ENCODE data around the gene KCNK4.
"Not testable (repeated sequence)": the region's sequence is repeated elsewhere in the genome, so short reads cannot be mapped to it uniquely, and the experiment has no call there.

The KCNK4 gene

DNA sequence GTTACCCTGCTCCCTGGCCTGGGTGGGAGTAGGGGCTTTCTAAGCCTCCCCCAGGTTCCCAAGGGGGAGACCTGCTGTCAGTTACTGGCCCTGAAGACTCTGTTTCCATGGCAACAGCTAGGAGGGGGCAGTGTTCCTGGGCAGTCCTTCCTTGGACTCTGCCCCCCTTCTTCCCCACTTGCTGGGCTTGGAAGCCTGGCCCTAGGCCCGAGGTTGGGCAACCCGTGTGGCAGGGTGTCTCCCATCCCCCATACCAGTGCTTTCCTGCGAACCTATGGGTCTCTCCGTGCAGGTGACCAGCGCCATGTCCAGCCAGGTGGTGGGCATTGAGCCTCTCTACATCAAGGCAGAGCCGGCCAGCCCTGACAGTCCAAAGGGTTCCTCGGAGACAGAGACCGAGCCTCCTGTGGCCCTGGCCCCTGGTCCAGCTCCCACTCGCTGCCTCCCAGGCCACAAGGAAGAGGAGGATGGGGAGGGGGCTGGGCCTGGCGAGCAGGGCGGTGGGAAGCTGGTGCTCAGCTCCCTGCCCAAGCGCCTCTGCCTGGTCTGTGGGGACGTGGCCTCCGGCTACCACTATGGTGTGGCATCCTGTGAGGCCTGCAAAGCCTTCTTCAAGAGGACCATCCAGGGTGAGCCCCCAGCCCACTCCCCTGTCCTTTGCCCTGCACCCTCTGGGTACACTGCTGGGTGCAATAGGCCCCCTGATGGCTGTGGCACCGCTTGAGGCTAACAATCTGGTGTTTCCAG is 15.9 kb downstream of the KCNK4 start:
- no peak for DNase-seq (ENCODE audit: low read depth)

DNA sequence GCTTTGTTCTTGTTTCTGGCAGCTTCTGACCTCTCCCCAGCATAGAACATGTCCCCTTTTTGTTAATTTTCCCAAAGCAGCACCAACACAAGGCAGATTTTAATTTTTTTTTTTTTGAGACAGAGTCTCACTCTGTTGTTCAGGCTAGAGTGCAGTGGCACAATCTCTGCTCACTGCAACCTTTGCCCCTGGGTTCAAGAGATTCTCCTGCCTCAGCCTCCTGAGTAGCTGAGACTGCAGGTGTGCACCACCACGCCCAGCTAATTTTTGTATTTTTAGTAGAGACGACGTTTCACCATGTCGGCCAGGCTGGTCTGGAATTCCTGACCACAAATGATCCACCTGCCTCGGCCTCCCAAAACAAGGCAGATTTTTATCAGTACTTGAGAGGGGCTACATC is 16.7 kb downstream of the KCNK4 start:
- not testable (repeated sequence) for DNase-seq (ENCODE audit: low read depth)

DNA sequence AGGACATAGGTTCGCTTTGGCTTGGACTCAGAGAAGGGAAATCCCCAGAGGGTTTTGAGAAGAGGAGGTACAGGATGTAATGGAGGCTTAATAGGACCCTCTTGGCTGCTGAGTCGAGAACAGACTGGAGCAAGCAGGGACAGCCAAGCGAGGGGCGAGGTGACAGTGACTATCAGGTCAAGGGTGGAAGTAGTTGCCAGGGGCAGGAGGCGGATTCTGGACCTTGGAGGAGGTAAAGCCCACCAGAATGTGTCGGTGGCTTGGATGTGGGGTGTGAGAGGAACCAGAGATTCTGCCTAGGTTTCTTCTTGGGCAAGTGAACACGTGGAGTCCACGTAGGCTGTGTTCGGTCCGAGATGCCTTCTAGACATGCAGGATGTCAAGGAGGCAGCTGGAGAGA is 21.8 kb downstream of the KCNK4 start:
- no peak for DNase-seq (ENCODE audit: low read depth)

DNA sequence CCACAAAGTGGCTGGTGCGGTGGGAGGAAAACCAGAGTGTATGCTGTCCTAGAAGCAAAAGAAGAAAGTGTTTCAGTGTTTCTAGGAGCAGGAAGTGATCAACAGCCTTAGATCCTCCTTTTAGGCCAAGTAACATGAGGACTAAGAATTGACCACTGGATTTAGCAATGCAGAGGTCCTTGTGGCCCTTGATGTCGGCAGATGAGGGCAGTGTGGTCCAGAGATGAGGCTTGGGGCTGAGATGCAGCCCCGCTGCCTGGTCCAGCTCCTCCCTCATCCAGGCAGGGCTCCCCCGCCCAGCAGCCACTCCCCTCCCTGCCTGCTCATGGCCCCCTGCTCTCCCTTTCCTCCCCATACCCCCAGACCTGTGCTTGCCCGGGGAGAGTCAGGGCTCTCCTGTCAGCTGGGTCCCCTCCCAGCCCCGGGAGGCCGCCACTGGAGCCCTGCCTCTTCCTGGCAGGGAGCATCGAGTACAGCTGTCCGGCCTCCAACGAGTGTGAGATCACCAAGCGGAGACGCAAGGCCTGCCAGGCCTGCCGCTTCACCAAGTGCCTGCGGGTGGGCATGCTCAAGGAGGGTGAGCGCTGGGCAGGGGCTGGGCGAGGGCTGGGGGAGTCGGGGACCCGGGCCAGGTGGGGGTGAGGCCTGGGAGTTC is 22.5 kb downstream of the KCNK4 start:
- no peak for DNase-seq (ENCODE audit: low read depth)

DNA sequence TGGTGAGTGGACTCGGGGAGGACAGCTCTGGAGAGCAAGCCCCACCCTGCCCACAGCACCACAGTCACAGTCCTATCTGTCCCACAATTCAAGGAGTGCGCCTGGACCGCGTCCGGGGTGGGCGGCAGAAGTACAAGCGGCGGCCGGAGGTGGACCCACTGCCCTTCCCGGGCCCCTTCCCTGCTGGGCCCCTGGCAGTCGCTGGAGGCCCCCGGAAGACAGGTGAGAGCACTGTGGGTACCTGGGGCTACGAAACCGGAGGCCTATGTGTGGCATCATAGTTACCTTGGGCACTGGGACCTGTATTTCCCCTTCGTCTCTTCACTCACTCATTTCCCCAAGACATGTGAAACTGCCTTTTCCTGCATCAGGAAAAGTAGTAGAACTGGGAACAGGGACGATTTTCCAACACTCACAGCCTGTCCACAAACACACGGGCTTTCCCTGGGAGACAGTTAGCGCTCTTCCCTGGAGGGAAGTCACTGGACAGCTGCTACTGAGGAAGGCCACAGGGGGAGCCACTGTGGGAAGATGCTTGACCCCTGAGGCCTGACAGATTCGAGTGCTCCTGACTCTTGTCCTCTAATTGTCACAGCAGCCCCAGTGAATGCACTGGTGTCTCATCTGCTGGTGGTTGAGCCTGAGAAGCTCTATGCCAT is 23.2 kb downstream of the KCNK4 start:
- no peak for DNase-seq (ENCODE audit: low read depth)

DNA sequence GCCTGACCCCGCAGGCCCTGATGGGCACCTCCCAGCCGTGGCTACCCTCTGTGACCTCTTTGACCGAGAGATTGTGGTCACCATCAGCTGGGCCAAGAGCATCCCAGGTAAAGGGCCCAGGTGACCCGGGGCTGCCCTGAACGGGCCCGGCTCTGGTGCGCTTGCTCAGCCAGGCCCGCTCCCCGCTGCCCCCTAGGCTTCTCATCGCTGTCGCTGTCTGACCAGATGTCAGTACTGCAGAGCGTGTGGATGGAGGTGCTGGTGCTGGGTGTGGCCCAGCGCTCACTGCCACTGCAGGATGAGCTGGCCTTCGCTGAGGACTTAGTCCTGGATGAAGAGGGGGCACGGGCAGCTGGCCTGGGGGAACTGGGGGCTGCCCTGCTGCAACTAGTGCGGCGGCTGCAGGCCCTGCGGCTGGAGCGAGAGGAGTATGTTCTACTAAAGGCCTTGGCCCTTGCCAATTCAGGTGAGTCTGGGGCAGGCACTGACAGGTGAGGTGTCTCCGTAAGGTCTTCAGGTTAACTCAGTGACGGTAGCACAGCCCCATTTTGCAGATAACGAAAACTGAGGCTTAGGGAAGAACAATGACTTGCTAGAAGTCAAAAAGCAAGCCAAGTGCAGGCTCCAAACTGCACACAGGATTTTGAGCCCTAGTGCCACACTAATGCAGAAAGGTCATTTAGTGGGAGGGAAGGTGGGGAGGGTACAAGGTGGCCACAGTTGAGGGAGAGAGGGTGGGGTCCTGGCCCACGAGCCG is 23.9 kb downstream of the KCNK4 start:
- DNase-seq (ENCODE audit: low read depth), result no peak

DNA sequence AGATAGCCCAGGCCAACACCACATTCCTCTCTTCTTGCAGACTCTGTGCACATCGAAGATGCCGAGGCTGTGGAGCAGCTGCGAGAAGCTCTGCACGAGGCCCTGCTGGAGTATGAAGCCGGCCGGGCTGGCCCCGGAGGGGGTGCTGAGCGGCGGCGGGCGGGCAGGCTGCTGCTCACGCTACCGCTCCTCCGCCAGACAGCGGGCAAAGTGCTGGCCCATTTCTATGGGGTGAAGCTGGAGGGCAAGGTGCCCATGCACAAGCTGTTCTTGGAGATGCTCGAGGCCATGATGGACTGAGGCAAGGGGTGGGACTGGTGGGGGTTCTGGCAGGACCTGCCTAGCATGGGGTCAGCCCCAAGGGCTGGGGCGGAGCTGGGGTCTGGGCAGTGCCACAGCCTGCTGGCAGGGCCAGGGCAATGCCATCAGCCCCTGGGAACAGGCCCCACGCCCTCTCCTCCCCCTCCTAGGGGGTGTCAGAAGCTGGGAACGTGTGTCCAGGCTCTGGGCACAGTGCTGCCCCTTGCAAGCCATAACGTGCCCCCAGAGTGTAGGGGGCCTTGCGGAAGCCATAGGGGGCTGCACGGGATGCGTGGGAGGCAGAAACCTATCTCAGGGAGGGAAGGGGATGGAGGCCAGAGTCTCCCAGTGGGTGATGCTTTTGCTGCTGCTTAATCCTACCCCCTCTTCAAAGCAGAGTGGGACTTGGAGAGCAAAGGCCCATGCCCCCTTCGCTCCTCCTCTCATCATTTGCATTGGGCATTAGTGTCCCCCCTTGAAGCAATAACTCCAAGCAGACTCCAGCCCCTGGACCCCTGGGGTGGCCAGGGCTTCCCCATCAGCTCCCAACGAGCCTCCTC is 24.8 kb downstream of the KCNK4 start:
- DNase-seq (ENCODE audit: low read depth), result not testable (repeated sequence)

DNA sequence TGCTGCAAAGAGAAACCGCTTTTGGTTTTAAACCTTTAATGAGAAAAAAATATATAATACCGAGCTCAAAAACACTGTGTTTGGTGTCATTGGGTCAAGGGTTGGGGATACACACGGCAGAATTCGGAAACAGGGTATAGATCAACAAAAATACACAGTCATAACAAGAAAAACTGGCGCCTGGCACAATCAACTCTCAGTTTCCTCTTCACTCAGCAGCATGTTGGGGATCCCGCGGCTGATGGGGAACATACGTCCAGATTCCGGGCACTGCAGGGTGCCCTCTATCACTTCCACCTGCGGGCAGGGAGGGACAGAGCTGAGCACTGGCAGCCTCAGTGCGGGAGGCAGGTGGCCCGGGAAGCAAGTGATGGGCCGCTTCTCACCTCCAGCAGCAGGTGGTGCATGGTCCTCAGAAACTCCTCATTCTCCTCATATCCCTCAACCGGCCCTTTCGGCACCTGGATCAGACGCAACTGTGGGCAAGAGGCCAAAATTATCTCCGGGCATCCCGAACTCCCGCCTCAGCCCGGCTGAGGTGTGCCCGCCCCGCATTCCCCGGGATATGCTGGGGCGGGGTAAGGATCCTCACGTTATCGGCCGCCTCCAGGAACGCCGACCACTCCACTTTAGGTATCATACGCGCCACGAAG is 25.7 kb downstream of the KCNK4 start:
- DNase-seq (ENCODE audit: low read depth), result no peak

DNA sequence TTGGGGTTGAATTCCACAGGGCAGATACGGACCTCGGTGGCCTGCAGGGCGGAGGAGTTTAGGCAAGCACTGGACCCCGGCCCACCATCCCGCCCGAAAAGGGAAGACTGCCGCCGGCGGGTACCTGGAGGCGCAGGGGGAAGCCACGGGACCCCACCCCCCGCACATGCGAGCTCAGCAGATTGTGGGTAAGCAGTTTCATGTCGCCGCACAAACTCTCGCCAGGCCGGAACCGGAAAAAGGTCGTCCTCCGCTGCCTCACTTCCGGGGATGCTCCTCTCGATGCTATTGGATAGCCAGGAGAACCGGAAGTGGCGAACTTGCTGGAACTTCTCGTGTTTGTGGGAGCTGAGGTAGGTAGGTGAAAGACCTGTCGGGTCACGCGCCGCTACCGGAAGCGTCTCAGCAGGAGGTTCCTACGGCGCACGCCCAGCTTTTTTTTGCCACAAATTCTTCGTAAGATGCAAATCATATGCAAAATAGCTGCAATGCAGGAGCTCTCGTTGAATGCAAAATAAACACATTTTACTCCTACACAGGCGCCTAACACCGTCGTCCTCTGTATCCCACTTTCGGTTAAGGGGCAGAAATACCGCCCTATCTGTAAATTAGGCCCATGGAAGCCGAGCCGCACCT is 26.3 kb downstream of the KCNK4 start, which contains the start of gene TRMT112:
Gene TRMT112 (minus strand): TSS at position 235 of the 636 bp plus-strand sequence. CDS start 33 bp downstream, at position 202.
- DNase-seq (ENCODE audit: low read depth), result peak; percentile 97

DNA sequence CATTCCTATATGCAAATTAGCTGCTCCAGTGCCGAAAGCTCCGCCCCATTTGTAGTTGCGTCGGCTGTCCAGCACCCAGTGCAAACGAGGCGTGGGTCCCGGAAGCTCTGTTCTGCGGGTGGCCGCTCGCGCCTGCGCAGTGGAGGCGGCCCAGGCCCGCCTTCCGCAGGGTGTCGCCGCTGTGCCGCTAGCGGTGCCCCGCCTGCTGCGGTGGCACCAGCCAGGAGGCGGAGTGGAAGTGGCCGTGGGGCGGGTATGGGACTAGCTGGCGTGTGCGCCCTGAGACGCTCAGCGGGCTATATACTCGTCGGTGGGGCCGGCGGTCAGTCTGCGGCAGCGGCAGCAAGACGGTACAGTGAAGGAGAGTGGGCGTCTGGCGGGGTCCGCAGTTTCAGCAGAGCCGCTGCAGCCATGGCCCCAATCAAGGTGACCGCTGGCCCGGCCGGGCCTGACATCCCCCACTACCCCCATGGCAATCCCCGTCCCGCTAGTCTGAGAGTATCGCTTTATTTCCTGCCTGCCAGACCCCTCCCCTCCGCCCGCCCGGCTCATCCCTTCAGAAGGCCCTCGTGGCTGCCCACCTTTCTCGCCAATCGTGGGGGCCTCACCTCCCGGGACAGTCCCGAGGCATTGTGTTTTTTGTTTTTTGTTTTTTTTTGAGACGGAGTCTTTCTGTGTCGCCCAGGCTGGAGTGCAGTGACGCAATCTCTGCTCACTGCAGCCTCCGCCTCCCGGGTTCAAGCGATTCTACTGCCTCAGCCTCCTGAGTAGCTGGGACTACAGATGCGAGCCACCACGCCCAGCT is 27.1 kb downstream of the KCNK4 start, which contains the start of gene PRDX5:
Gene PRDX5 (plus strand): TSS at position 161 of the 805 bp plus-strand sequence. CDS start 95 bp downstream, at position 256.
- peak; percentile 94 for DNase-seq (ENCODE audit: low read depth)

DNA sequence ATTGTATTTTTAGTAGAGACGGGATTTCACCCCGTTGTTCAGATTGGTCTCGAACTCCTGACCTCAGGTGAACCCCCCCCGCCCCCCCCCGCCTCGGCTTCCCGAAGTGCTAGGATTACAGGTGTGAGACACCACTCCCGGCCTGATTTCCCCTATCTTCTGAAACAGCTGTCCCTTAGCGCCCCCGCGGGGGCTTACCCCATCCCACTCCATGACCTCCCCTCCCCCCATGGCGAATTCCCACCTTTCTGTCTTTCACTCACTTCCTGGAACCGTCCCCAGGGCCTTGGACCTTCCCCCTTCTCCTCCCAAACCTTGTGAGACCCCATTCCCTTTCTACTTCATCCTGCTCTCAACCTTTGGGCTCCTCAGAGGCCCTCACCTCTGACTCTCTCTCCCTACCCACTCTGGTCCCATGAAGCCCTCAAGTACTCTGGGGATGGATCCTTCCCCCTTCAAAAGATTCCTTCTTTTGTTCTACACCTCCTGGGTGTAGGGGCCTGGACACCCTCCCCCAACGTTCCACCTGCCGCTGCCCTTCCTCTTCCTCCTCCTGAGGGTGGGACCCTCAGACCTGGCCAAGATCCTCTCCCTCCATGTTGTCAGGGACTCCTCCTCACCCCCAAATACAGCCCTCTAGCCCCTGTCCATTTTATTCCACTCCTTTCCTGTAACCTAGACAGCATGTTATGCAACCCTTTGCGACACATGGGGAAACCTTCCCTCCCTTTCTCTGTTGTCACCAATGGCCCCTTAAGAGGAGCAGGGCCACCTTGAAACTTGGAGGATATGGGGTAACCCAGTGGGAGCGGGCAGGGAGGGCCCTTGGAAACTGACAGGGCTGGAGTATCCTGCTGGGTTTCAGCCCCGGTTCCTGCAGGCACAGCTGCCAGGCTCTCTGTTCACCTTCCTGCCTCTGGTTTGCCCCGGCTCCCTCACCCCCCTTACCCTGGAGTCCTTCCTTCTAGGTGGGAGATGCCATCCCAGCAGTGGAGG is 28.0 kb downstream of the KCNK4 start:
- no peak for DNase-seq (ENCODE audit: low read depth)

DNA sequence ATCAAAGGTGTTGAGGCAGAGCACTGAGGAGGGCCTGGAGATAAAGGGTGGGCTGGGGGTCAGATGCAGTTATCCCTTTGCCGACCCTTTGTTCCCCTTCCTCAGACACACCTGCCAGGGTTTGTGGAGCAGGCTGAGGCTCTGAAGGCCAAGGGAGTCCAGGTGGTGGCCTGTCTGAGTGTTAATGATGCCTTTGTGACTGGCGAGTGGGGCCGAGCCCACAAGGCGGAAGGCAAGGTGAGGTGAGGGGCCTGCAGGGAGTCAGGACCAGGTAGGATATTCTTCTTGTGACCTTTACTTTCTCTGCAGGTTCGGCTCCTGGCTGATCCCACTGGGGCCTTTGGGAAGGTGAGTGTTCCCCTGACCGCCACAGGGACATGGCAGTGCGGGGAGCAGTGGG is 29.5 kb downstream of the KCNK4 start:
- DNase-seq (ENCODE audit: low read depth), result no peak

DNA sequence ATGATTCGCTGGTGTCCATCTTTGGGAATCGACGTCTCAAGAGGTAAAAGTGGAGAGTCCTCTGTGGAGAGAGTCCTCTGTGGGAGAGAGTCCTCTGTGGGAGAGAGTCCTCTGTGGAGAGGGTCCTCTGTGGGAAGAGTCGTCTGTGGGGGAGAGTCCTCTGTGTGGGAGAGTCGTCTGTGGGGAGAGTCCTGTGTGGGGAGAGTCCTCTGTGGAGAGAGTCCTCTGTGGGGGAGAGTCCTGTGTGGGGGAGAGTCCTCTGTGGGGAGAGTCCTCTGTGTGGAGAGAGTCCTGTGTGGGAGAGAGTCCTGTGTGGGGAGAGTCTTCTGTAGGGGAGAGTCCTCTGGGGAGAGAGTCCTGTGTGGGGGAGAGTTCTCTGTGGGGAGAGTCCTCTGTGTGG is 29.9 kb downstream of the KCNK4 start:
- no peak for DNase-seq (ENCODE audit: low read depth)

DNA sequence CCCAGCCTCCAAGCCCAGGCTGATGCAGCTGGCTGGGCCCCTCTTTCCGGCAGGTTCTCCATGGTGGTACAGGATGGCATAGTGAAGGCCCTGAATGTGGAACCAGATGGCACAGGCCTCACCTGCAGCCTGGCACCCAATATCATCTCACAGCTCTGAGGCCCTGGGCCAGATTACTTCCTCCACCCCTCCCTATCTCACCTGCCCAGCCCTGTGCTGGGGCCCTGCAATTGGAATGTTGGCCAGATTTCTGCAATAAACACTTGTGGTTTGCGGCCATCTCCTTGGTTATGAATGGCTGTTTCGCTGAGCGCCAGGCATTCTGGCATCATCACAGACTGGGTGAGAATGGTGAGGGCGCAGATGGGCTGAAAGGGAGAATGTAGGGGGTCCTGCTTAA is 30.4 kb downstream of the KCNK4 start:
- no peak for DNase-seq (ENCODE audit: low read depth)

DNA sequence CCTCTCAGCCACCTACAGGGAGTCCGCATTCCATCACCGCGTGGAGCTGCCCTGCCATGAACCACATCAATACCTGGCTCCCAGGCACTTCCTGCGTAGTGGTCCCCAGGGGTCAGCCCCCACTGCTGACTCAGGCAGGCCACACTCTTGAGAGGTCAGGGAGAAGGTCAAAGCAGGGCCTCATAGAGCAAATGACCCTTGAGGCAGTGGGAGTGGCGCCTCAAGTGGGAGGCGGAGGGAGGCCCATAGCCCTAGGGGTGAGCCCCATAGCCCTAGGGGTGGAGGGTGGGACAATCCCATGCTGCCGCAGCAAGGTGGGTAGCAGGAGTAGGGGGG is 31.8 kb downstream of the KCNK4 start:
- no peak for DNase-seq (ENCODE audit: low read depth)

DNA sequence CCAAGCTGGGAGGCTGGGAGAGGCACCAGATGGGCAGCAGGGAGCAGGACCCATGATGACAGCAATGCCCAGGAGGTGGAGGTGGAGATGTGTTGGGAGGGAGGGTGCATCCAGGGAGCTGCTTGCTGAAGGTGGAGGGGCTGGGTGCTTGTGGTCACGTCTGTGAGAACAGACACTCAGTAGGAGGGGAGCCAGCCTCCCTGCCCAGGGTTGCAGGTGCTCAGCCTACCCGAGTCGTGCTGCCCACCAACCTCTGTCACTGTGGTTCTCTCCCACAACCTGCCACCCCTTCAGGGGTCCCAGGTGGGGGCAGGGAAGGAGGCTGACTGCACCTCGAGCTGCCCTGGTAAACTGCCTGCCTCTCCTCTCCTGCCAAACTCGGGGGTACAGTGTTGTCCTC is 32.3 kb downstream of the KCNK4 start:
- DNase-seq (ENCODE audit: low read depth), result no peak

DNA sequence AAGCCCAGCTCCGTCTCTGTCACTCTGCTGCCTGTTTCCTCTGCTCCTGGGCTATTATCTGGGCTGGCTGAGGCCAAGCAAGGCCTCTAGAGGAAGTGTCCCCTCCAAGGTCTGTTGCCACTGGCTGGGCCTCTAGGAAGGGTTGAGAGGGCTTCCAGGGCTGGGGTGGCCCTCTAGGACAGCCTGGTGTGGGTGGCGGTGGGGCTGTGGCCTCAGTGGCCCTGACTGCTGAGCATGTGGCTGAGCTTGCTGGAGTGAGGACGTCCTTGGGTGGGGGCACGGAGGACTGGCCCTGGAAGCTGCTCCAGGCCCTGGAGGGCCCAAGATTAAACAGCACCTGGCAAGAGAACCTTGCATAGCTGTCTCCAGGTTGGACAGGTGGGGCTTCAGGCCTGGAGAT is 32.9 kb downstream of the KCNK4 start:
- DNase-seq (ENCODE audit: low read depth), result not testable (repeated sequence)
